Keratinocyte (primary cell): ENCODE measurements around the gene HOMER2. TPM values are rescaled to one million over a fixed set of nuclear protein-coding genes. Genes with fewer than 3 reads are reported as not detected.

Experiments used
- DNase-seq: peaks from one replicate; pipeline ENCODE4 v3.0.0-alpha.2; 2011; ENCODE audit warnings: low read depth, missing footprints, low spot score
- FAIRE-seq: peaks from 2 replicates; lab custom pipeline; 2011; peaks lifted over from hg19 to GRCh38; lab: Jason Lieb, UNC
- H2AFZ ChIP-seq: 2 replicates; pipeline ENCODE4 v1.6.0; 2012; ENCODE audit warnings: low read length, control low read depth, inconsistent platforms; ENCODE audit not compliant: control insufficient read depth
- H3K27ac ChIP-seq: 2 replicates; pipeline ENCODE4 v1.5.1; 2011; ENCODE audit warnings: low read length; ENCODE audit not compliant: control insufficient read depth, insufficient read depth
- H3K27me3 ChIP-seq: 3 replicates; pipeline ENCODE4 v1.6.0; 2011; ENCODE audit warnings: low read length; ENCODE audit not compliant: control insufficient read depth, insufficient read depth; ENCODE audit errors: extremely low read depth
- H3K36me3 ChIP-seq, 2 experiments: 2 replicates in 1 of 2; 3 replicates in 1 of 2; pipeline ENCODE4 v1.5.1; 2011; ENCODE audit warnings: low read length in 2 of 2, mild to moderate bottlenecking in 1 of 2; ENCODE audit not compliant: control insufficient read depth in 2 of 2, insufficient read depth in 2 of 2; ENCODE audit errors: extremely low read depth in 1 of 2
- H3K4me1 ChIP-seq: 3 replicates; pipeline ENCODE4 v1.5.1; 2011; ENCODE audit warnings: low read length; ENCODE audit not compliant: control insufficient read depth, insufficient read depth; ENCODE audit errors: extremely low read depth
- H3K4me2 ChIP-seq: 3 replicates; pipeline ENCODE4 v1.6.0; 2011; ENCODE audit warnings: low read depth, low read length; ENCODE audit not compliant: control insufficient read depth, insufficient read depth; ENCODE audit errors: extremely low read depth
- H3K4me3 ChIP-seq, 3 experiments: fragments of 200-600 bp in 1 of 3; sonication (generic) in 1 of 3; 2 replicates in 2 of 3; 3 replicates in 1 of 3; pipeline ENCODE4 v1.5.1; 2011 to 2016; ENCODE audit warnings: low read length in 3 of 3, mild to moderate bottlenecking in 3 of 3, control low read depth in 2 of 3, inconsistent platforms in 1 of 3, low read depth in 1 of 3, mixed read lengths in 1 of 3, mixed run types in 1 of 3, moderate library complexity in 1 of 3; ENCODE audit not compliant: control insufficient read depth in 2 of 3, insufficient read depth in 2 of 3; ENCODE audit errors: extremely low read depth in 1 of 3
- H3K79me2 ChIP-seq: 2 replicates; pipeline ENCODE4 v1.6.0; 2012; ENCODE audit warnings: low read length; ENCODE audit not compliant: control insufficient read depth, insufficient read depth
- H3K9ac ChIP-seq: 3 replicates; pipeline ENCODE4 v1.6.0; 2011; ENCODE audit warnings: low read length; ENCODE audit not compliant: control insufficient read depth, insufficient read depth; ENCODE audit errors: extremely low read depth
- H3K9me1 ChIP-seq: 3 replicates; pipeline ENCODE4 v1.6.0; 2011; ENCODE audit warnings: low read length; ENCODE audit not compliant: control insufficient read depth, insufficient read depth; ENCODE audit errors: extremely low read depth
- H3K9me3 ChIP-seq: 2 replicates; pipeline ENCODE4 v1.5.1; 2012; ENCODE audit warnings: low read depth, low read length; ENCODE audit not compliant: control insufficient read depth
- H4K20me1 ChIP-seq: 3 replicates; pipeline ENCODE4 v1.6.0; 2011; ENCODE audit warnings: low read length; ENCODE audit not compliant: control insufficient read depth, insufficient read depth; ENCODE audit errors: extremely low read depth
- EZH2 ChIP-seq: IDR thresholded peaks from one replicate; pipeline ENCODE4 v1.6.1; 2012; ENCODE audit warnings: inconsistent platforms, mild to moderate bottlenecking, low read length, moderate library complexity
- dilution Hi-C: fragments of 300-500 bp; cut with MboI; formaldehyde crosslinking; loops from one replicate; pipeline ENCODE4 v1.7.0; 2020; ENCODE audit warnings: low sequenced_read_pairs; ENCODE audit not compliant: extremely low pct_ligation_motif_present
- polyA plus RNA-seq, 5 experiments: library from polyadenylated mRNA; depleted of rRNA in 3 of 5; stranded (reverse) in 3 of 5; stranded (forward) in 1 of 5; unstranded in 1 of 5; fragments of >200 nt; gene quantifications; 1 replicate in 1 of 5; 2 replicates in 3 of 5; 3 replicates in 1 of 5; pipeline versions ENCODE4 v1.2.1 to v1.2.3, GENCODE V29; 2011 to 2012; ENCODE audit warnings: missing spikeins in 2 of 5, low read depth in 1 of 5, low replicate concordance in 1 of 5
- TF ChIP-seq, protein P1 (sequence below), 3 experiments: IDR thresholded peaks in 1 of 3; conservative IDR thresholded peaks in 1 of 3; optimal IDR thresholded peaks in 1 of 3; 2 replicates in 2 of 3; 3 replicates in 1 of 3; pipeline versions ENCODE3 to v1.5.1; 2011; ENCODE audit warnings: low read length in 3 of 3, mild to moderate bottlenecking in 3 of 3, moderate library complexity in 2 of 3, control low read depth in 1 of 3, inconsistent platforms in 1 of 3; ENCODE audit not compliant: insufficient read depth in 2 of 3; ENCODE audit errors: extremely low read depth in 1 of 3

The HOMER2 gene
- polyA plus RNA-seq, 1 donor (not counting 4 experiments of a cell fraction or from before 2014, with no cell fraction given), result 12.4 TPM

DNA sequence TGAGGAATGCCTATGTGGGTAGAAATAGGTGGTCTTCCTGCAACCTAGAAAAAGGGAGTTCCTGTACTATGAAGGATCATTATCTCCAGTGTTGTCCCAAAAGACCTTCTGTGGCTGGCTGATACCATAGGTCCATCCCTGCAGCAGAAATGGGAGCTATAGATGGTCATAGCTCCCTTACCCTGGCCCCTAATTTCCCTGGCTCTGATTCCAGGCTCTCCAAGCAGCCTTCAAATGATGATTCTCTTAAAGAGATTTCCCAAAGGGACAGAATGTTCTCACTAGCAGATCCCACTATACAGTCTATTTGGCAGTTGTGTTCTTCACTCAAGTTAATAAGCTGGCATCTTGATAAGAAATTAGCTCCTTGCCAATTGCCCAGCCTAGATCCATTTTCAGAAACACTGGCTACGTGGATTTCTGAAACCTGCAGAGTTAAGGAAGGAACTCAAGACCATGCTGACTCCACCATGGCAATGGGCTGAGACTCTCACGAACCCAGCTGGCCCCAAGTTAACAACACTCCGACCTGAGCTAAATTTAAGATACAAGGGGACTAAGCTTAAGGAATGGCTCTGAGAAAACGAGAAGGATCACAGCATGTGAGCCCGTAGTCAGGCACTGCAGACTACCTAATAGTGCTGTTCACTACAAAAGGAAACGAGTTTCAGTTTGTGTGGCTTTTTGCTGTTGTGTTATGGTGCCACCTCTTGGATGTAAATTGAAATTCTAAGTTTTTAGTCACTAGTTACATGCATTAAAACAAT lies 47.6 kb upstream of the HOMER2 start:
- Histone ChIP-seq H3K27ac (no peak overlapping the region), H3K9me3 (no peaks in the 10 kb centered on the region), H3K9ac (no peak overlapping the region), H3K79me2 (no peaks in the 10 kb centered on the region), H2AFZ (peak overlapping the region; percentile 2), H3K27me3 (no peaks in the 10 kb centered on the region), H3K4me3 (no peak overlapping the region), H3K36me3 (no peaks in the 10 kb centered on the region), H3K4me1 (no peaks in the 10 kb centered on the region), H3K9me1 (no peaks in the 10 kb centered on the region), H4K20me1 (no peaks in the 10 kb centered on the region), H3K4me2 (peak overlapping the region; percentile 53)
- dilution Hi-C loops, result loop anchor here (5.0 kb wide), 1 partner anchor 153 kb away; no protein-coding TSS in a partner anchor
- no peak for DNase-seq
- TF ChIP-seq EZH2, result no peak
- TF ChIP-seq, protein P1, sequence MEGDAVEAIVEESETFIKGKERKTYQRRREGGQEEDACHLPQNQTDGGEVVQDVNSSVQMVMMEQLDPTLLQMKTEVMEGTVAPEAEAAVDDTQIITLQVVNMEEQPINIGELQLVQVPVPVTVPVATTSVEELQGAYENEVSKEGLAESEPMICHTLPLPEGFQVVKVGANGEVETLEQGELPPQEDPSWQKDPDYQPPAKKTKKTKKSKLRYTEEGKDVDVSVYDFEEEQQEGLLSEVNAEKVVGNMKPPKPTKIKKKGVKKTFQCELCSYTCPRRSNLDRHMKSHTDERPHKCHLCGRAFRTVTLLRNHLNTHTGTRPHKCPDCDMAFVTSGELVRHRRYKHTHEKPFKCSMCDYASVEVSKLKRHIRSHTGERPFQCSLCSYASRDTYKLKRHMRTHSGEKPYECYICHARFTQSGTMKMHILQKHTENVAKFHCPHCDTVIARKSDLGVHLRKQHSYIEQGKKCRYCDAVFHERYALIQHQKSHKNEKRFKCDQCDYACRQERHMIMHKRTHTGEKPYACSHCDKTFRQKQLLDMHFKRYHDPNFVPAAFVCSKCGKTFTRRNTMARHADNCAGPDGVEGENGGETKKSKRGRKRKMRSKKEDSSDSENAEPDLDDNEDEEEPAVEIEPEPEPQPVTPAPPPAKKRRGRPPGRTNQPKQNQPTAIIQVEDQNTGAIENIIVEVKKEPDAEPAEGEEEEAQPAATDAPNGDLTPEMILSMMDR (optimal IDR thresholded peaks at IDR 0.05 in 1 of 3, IDR thresholded peaks at IDR 0.05 in 1 of 3, conservative IDR thresholded peaks at IDR 0.05 in 1 of 3; ENCODE audit: extremely low read depth in 1 of 3, insufficient read depth in 2 of 3, low read length in 3 of 3), result peak; percentile 39 to 57 (median 43)
- FAIRE-seq, result peak; percentile 90

GRCh38 chr15:82999426-82999825 lies 46.9 kb upstream of the HOMER2 start:
- H2AFZ ChIP-seq, result no peak overlapping the region
- no peaks in the 10 kb centered on the region for H3K27me3 ChIP-seq
- H3K36me3 ChIP-seq, result no peaks in the 10 kb centered on the region
- H3K4me1 ChIP-seq, result no peaks in the 10 kb centered on the region
- no peaks in the 10 kb centered on the region for H3K9me1 ChIP-seq
- no peak for TF ChIP-seq EZH2
- TF ChIP-seq, protein P1 (optimal IDR thresholded peaks at IDR 0.05 in 1 of 3, IDR thresholded peaks at IDR 0.05 in 1 of 3, conservative IDR thresholded peaks at IDR 0.05 in 1 of 3; ENCODE audit: extremely low read depth in 1 of 3, insufficient read depth in 2 of 3, low read length in 3 of 3), result no peak
- no peak for DNase-seq
- H3K4me3 ChIP-seq, result no peak overlapping the region
- H3K9me3 ChIP-seq, result no peaks in the 10 kb centered on the region
- no peak overlapping the region for H3K4me2 ChIP-seq
- H3K27ac ChIP-seq, result no peak overlapping the region
- dilution Hi-C loops, result no loop called here
- no peak overlapping the region for H3K9ac ChIP-seq
- no peak for FAIRE-seq
- H4K20me1 ChIP-seq, result no peaks in the 10 kb centered on the region
- H3K79me2 ChIP-seq, result no peaks in the 10 kb centered on the region
